Sigmoid colon (tissue), 3 donors: ENCODE measurements around the gene SPTA1.

Experiments used
- CTCF ChIP-seq, 4 experiments: fragments of 450-650 bp in 3 of 4; fragments of 200-600 bp in 1 of 4; IDR thresholded peaks; one replicate each; pipeline ENCODE4 v1.5.1; 2016 to 2019; ENCODE audit warnings: antibody characterized with exemption in 4 of 4, mild to moderate bottlenecking in 3 of 4, moderate library complexity in 2 of 4
- POLR2A ChIP-seq, 2 donors: fragments of 450-650 bp; IDR thresholded peaks; one replicate each; pipeline ENCODE4 v1.6.1; 2016; ENCODE audit warnings: antibody characterized with exemption in 2 of 2, mild to moderate bottlenecking in 2 of 2, moderate library complexity in 2 of 2

DNA sequence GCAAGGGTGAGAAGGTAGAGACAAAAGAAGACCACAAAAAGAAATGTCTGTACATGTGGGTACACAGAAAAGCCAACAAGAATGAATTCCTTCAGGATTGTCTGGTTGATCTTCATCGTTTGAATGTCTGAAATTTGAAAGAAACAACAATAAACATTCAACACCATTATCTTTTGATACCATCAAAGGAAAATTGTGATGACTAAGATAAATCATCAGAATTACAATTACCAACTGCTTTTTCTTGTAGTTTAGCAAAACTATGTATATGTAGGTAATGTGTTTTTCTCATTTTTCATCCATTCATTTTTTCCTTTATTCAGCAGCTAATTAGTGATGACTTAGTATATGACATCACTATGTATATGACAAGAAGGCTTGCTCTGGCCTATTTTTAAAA, 106.8 kb downstream of the SPTA1 start, which contains the start of gene OR10X1:
- TF ChIP-seq CTCF (IDR thresholded peaks at IDR 0.05) (no peak), POLR2A (IDR thresholded peaks at IDR 0.05) (no peak)
